ENCODE measurements around the gene URI1.

DNA sequence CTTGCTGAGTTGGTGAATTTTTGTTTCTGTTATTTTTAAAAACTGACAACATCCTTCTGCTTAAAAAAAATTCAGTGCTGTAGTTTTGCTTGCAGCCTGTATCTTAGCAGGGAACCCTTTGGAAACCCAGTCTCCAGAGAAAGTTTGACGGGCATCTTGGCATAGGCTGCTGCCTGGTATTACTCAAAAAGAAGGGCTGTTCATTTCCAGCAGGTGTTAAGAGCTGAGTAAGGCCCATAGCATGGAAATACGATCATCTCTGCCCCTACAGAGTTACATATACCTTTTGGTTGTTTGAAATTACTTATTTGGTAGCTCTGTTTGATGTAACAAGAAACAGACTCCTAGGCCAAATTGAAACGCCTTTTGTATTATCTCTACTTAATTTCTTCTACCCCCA lies 41.5 kb downstream of the URI1 start:
- TF ChIP-seq, protein P1, sequence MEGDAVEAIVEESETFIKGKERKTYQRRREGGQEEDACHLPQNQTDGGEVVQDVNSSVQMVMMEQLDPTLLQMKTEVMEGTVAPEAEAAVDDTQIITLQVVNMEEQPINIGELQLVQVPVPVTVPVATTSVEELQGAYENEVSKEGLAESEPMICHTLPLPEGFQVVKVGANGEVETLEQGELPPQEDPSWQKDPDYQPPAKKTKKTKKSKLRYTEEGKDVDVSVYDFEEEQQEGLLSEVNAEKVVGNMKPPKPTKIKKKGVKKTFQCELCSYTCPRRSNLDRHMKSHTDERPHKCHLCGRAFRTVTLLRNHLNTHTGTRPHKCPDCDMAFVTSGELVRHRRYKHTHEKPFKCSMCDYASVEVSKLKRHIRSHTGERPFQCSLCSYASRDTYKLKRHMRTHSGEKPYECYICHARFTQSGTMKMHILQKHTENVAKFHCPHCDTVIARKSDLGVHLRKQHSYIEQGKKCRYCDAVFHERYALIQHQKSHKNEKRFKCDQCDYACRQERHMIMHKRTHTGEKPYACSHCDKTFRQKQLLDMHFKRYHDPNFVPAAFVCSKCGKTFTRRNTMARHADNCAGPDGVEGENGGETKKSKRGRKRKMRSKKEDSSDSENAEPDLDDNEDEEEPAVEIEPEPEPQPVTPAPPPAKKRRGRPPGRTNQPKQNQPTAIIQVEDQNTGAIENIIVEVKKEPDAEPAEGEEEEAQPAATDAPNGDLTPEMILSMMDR (IDR thresholded peaks at IDR 0.05), result no peak
- TF ChIP-seq POLR2AphosphoS5 (IDR thresholded peaks at IDR 0.05) (no peak), POLR2A (IDR thresholded peaks at IDR 0.05) (no peak), EP300 (IDR thresholded peaks at IDR 0.05; ENCODE audit: low read depth) (no peak)
